Chondrocyte (in vitro differentiated cells): Measurements from ENCODE around the gene PIEZO2. TPM values are rescaled to one million over a fixed set of nuclear protein-coding genes. Genes with fewer than 3 reads are reported as not detected.
A peak's percentile ranks its signal among the peaks of the same experiment; 100 is the strongest.

Source experiments
- DNase-seq: peaks from one replicate; pipeline ENCODE4 v3.0.0; 2021; ENCODE audit warnings: mixed read lengths, low spot score
- H3K27ac Mint-ChIP-seq: one replicate; pipeline ENCODE4 v1.8.0; 2021; ENCODE audit warnings: mild to moderate bottlenecking, moderate library complexity, mixed read lengths; ENCODE audit not compliant: unreplicated experiment
- H3K27me3 Mint-ChIP-seq: 2 replicates; pipeline ENCODE4 v1.8.0; 2021; ENCODE audit warnings: low read depth, mixed read lengths
- H3K36me3 Mint-ChIP-seq: 2 replicates; pipeline ENCODE4 v1.8.0; 2021; ENCODE audit warnings: low read depth, mixed read lengths
- H3K4me1 Mint-ChIP-seq: 2 replicates; pipeline ENCODE4 v1.8.0; 2021; ENCODE audit warnings: low read depth, mild to moderate bottlenecking, mixed read lengths
- H3K4me3 Mint-ChIP-seq: one replicate; pipeline ENCODE4 v1.8.0; 2021; ENCODE audit warnings: mild to moderate bottlenecking, moderate library complexity, mixed read lengths; ENCODE audit not compliant: unreplicated experiment
- H3K9me3 Mint-ChIP-seq: 2 replicates; pipeline ENCODE4 v1.8.0; 2021; ENCODE audit warnings: low read depth, mixed read lengths
- CTCF ChIP-seq: fragments of 200-600 bp; sonication (generic); IDR thresholded peaks from 2 replicates; pipeline ENCODE4 v1.5.0; 2021; ENCODE audit warnings: antibody characterized with exemption, mild to moderate bottlenecking, moderate library complexity
- total RNA-seq: library from RNA; stranded (reverse); gene quantifications from 3 replicates; pipeline ENCODE4 v1.2.1, GENCODE V29; 2021

PIEZO2 gene
- total RNA-seq, 1 donor from 2014 or later: 142 TPM

GRCh38 chr18:10900435-10900834, 248.9 kb downstream of the PIEZO2 start:
- Mint-ChIP-seq H3K4me3 (no peak overlapping the region), H3K27ac (no peak overlapping the region), H3K4me1 (peaks cover 43% of the 10 kb centered on the region), H3K9me3 (no peaks in the 10 kb centered on the region), H3K36me3 (peaks cover 12% of the 10 kb centered on the region), H3K27me3 (no peaks in the 10 kb centered on the region)
- no peak for DNase-seq
- no peak for TF ChIP-seq CTCF

- peaks cover 40% of the 10 kb centered on the region for H3K4me1 Mint-ChIP-seq
- TF ChIP-seq CTCF: no peak
- no peaks in the 10 kb centered on the region for H3K27me3 Mint-ChIP-seq
- no peak overlapping the region for H3K4me3 Mint-ChIP-seq
- no peaks in the 10 kb centered on the region for H3K9me3 Mint-ChIP-seq
- H3K27ac Mint-ChIP-seq: peak overlapping the region; percentile 3
- peaks cover 12% of the 10 kb centered on the region for H3K36me3 Mint-ChIP-seq
- DNase-seq: no peak
These were observed 249.9 kb downstream of the PIEZO2 start for GRCh38 chr18:10899481-10899880.

GRCh38 chr18:10898417-10898974, 250.9 kb downstream of the PIEZO2 start:
- Mint-ChIP-seq H3K36me3 (peaks cover 9% of the 10 kb centered on the region), H3K4me1 (peaks cover 36% of the 10 kb centered on the region), H3K27ac (no peak overlapping the region), H3K27me3 (no peaks in the 10 kb centered on the region), H3K4me3 (no peak overlapping the region), H3K9me3 (no peaks in the 10 kb centered on the region)
- DNase-seq: no peak
- TF ChIP-seq CTCF: no peak

- no peak for DNase-seq
These were observed 252.5 kb downstream of the PIEZO2 start for GRCh38 chr18:10896851-10897250.

GRCh38 chr18:10895976-10896375, 253.4 kb downstream of the PIEZO2 start:
- Mint-ChIP-seq H3K36me3 (peaks cover 6% of the 10 kb centered on the region), H3K27me3 (no peaks in the 10 kb centered on the region), H3K4me1 (peaks cover 50% of the 10 kb centered on the region), H3K4me3 (no peak overlapping the region), H3K27ac (peak overlapping the region; percentile 3), H3K9me3 (no peaks in the 10 kb centered on the region)
- no peak for DNase-seq
- no peak for TF ChIP-seq CTCF

More at GRCh38 chr18:10896851-10897250, 252.5 kb downstream of the PIEZO2 start:
- no peak for TF ChIP-seq CTCF
- H3K4me1 Mint-ChIP-seq: peaks cover 50% of the 10 kb centered on the region
- no peaks in the 10 kb centered on the region for H3K9me3 Mint-ChIP-seq
- peak overlapping the region; percentile 42 for H3K27ac Mint-ChIP-seq
- peaks cover 7% of the 10 kb centered on the region for H3K36me3 Mint-ChIP-seq
- no peak overlapping the region for H3K4me3 Mint-ChIP-seq
- no peaks in the 10 kb centered on the region for H3K27me3 Mint-ChIP-seq
